ENCODE measurements around the gene ZC3H18. TPM values are rescaled to one million over a fixed set of nuclear protein-coding genes. Genes with fewer than 3 reads are reported as not detected.
A peak's percentile ranks its signal among the peaks of the same experiment; 100 is the strongest.

The ZC3H18 gene
- total and polyA plus RNA-seq, 2 donors (not counting 1 experiment from before 2014, with no cell fraction given): 7.9 to 9.4 TPM

DNA sequence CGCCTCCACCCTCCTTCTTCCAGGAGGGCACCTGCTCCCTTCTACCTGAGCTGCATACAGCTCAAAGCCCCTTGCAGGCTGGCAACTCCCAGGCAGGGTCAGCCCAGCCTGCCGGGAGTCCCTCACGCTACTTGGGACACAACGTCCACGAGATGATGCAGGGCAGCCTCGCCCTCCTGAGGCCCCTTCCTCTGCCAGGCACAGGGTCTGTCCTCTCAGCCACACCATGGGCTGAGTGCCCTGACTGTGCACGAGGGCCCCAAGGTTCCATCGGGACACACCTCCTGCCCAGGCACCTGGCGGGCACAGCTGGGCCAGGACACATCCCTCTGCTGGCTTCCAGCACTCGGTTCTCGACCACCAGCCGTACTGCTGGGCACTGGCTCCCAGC lies 30.9 kb upstream of the ZC3H18 start:
- H3K4me3 ChIP-seq (replicated peaks in 1 of 4; ENCODE audit: control extremely low read depth in 1 of 4, insufficient read depth in 1 of 4, low read depth in 3 of 4, low read length in 4 of 4): no peak overlapping the region
- no peaks in the 10 kb centered on the region for H3K79me2 ChIP-seq (ENCODE audit: control insufficient read depth, insufficient read depth, low read length)
- H2AFZ ChIP-seq (ENCODE audit: low read length): no peak overlapping the region
- H3K4me1 ChIP-seq (ENCODE audit: control insufficient read depth, extremely low read depth, insufficient read depth, low read length): peaks cover 5% of the 10 kb centered on the region
- H4K20me1 ChIP-seq (ENCODE audit: control insufficient read depth, extremely low read depth, insufficient read depth, low read length): no peaks in the 10 kb centered on the region
- H3K4me2 ChIP-seq (ENCODE audit: extremely low read depth, insufficient read depth, low read length): no peak overlapping the region
- no peak overlapping the region for H3K27ac ChIP-seq (ENCODE audit: insufficient read depth, low read length)
- DNase-seq (ENCODE audit: low read depth in 2 of 2): no peak
- H3K36me3 ChIP-seq (ENCODE audit: control insufficient read depth, insufficient read depth, low read length): peaks cover 5% of the 10 kb centered on the region
- H3K9me3 ChIP-seq (ENCODE audit: control insufficient read depth, insufficient read depth, low read depth, low read length): no peaks in the 10 kb centered on the region
- H3K9ac ChIP-seq (ENCODE audit: insufficient read depth, low read length): no peak overlapping the region
- peaks cover 30% of the 10 kb centered on the region for H3K27me3 ChIP-seq (ENCODE audit: control insufficient read depth, insufficient read depth, low read length)
- TF ChIP-seq, protein P1, sequence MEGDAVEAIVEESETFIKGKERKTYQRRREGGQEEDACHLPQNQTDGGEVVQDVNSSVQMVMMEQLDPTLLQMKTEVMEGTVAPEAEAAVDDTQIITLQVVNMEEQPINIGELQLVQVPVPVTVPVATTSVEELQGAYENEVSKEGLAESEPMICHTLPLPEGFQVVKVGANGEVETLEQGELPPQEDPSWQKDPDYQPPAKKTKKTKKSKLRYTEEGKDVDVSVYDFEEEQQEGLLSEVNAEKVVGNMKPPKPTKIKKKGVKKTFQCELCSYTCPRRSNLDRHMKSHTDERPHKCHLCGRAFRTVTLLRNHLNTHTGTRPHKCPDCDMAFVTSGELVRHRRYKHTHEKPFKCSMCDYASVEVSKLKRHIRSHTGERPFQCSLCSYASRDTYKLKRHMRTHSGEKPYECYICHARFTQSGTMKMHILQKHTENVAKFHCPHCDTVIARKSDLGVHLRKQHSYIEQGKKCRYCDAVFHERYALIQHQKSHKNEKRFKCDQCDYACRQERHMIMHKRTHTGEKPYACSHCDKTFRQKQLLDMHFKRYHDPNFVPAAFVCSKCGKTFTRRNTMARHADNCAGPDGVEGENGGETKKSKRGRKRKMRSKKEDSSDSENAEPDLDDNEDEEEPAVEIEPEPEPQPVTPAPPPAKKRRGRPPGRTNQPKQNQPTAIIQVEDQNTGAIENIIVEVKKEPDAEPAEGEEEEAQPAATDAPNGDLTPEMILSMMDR (conservative IDR thresholded peaks at IDR 0.05 in 1 of 2, IDR thresholded peaks at IDR 0.05 in 1 of 2; ENCODE audit: low read depth in 1 of 2, low read length in 2 of 2): no peak
- TF ChIP-seq EZH2 (IDR thresholded peaks at IDR 0.05; ENCODE audit: low read length, missing control alignments): peak; percentile 41

DNA sequence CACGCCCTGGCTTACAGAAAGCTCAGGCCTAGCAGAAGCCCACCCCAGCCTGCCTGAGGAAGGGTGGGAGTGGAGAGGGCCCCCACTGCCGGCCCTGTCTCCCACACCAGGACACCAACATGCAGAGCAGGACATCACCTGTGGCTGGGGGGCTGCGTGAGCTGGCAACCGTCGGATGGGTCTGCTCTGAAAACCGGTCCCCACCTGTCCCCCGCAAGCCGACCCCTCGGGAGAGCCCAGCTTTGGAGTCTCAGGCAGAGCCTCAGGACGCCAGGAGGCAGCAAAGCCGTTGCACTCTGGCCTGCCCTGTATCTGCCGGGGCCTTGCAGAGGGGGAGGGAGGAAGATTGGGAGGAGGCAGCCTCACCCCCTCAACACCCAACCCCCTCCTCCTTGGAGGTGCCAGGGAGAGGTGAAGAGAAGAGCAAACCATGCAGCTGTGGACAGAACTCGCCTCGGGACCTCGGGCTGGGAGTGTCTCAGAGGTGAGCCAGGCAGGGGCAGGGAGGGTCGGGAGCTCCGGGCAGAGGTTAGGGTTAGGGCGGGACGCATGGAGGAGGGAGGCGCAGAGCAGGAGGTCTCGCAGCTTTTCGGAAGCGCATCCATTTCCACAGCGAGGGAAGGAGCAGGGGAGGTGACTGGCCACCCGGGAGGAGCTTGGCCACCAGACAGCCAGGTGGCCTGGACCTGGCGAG lies 30.4 kb upstream of the ZC3H18 start:
- no peak for DNase-seq (ENCODE audit: low read depth in 2 of 2)
- Histone ChIP-seq H3K27ac (ENCODE audit: insufficient read depth, low read length) (no peak overlapping the region), H3K4me3 (replicated peaks in 1 of 4; ENCODE audit: control extremely low read depth in 1 of 4, insufficient read depth in 1 of 4, low read depth in 3 of 4, low read length in 4 of 4) (no peak overlapping the region), H3K27me3 (ENCODE audit: control insufficient read depth, insufficient read depth, low read length) (peaks cover 30% of the 10 kb centered on the region), H3K36me3 (ENCODE audit: control insufficient read depth, insufficient read depth, low read length) (peaks cover 5% of the 10 kb centered on the region), H3K4me1 (ENCODE audit: control insufficient read depth, extremely low read depth, insufficient read depth, low read length) (peaks cover 5% of the 10 kb centered on the region), H4K20me1 (ENCODE audit: control insufficient read depth, extremely low read depth, insufficient read depth, low read length) (no peaks in the 10 kb centered on the region), H2AFZ (ENCODE audit: low read length) (no peak overlapping the region), H3K79me2 (ENCODE audit: control insufficient read depth, insufficient read depth, low read length) (no peaks in the 10 kb centered on the region), H3K4me2 (ENCODE audit: extremely low read depth, insufficient read depth, low read length) (no peak overlapping the region), H3K9me3 (ENCODE audit: control insufficient read depth, insufficient read depth, low read depth, low read length) (no peaks in the 10 kb centered on the region), H3K9ac (ENCODE audit: insufficient read depth, low read length) (no peak overlapping the region)
- TF ChIP-seq, protein P1 (conservative IDR thresholded peaks at IDR 0.05 in 1 of 2, IDR thresholded peaks at IDR 0.05 in 1 of 2; ENCODE audit: low read depth in 1 of 2, low read length in 2 of 2): no peak
- TF ChIP-seq EZH2 (IDR thresholded peaks at IDR 0.05; ENCODE audit: low read length, missing control alignments): peak; percentile 50

DNA sequence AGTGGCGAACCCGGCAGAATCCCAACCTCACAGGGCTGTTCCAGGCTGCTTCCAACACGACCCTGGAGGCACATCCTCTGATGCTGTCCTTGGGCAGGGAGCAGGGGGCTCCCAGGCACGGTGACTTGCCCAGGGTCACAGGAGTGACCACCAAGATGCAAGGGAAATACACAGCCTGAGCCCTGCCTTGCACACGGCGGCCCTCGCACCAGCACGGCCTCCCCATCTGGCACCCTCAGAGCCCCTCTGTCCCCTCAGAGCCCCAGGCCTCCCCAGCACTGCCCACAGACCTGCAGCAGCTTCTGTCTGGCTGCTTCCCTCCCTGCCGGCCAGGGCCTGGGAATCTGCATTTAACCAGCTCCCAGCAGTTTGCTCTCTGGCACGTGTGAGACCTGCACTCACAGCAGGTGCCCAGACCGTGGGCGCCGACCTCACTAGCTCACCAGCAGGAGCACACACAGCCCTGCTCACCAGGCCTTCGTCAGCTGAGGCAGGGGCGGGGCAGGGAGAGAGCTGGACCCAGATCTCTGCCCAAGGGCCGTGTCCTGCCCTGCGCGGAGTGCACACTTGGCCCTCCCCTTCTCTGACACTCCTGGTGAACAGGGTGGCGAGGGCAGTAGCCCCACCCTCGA lies 29.7 kb upstream of the ZC3H18 start:
- no peaks in the 10 kb centered on the region for H3K4me1 ChIP-seq (ENCODE audit: control insufficient read depth, extremely low read depth, insufficient read depth, low read length)
- no peaks in the 10 kb centered on the region for H3K9me3 ChIP-seq (ENCODE audit: control insufficient read depth, insufficient read depth, low read depth, low read length)
- H4K20me1 ChIP-seq (ENCODE audit: control insufficient read depth, extremely low read depth, insufficient read depth, low read length): no peaks in the 10 kb centered on the region
- no peak overlapping the region for H3K4me3 ChIP-seq (replicated peaks in 1 of 4; ENCODE audit: control extremely low read depth in 1 of 4, insufficient read depth in 1 of 4, low read depth in 3 of 4, low read length in 4 of 4)
- DNase-seq (ENCODE audit: low read depth in 2 of 2): no peak
- no peak overlapping the region for H3K27ac ChIP-seq (ENCODE audit: insufficient read depth, low read length)
- TF ChIP-seq, protein P1 (conservative IDR thresholded peaks at IDR 0.05 in 1 of 2, IDR thresholded peaks at IDR 0.05 in 1 of 2; ENCODE audit: low read depth in 1 of 2, low read length in 2 of 2): no peak
- no peak for TF ChIP-seq EZH2 (IDR thresholded peaks at IDR 0.05; ENCODE audit: low read length, missing control alignments)
- no peak overlapping the region for H3K4me2 ChIP-seq (ENCODE audit: extremely low read depth, insufficient read depth, low read length)
- H3K27me3 ChIP-seq (ENCODE audit: control insufficient read depth, insufficient read depth, low read length): peaks cover 31% of the 10 kb centered on the region
- no peak overlapping the region for H3K9ac ChIP-seq (ENCODE audit: insufficient read depth, low read length)
- H3K36me3 ChIP-seq (ENCODE audit: control insufficient read depth, insufficient read depth, low read length): peaks cover 2% of the 10 kb centered on the region
- no peak overlapping the region for H2AFZ ChIP-seq (ENCODE audit: low read length)
- H3K79me2 ChIP-seq (ENCODE audit: control insufficient read depth, insufficient read depth, low read length): no peaks in the 10 kb centered on the region
